CD4-positive, alpha-beta memory T cell (primary cell): Measurements from ENCODE around the gene CPE. TPM values are rescaled to one million over a fixed set of nuclear protein-coding genes. Genes with fewer than 3 reads are reported as not detected.

Source experiments
- CTCF ChIA-PET: fragments of 350-600 bp; sonication (Branson Sonifier 250); formaldehyde crosslinking; loops from one replicate; lab custom pipeline; 2021; ENCODE audit warnings: inconsistent platforms; ENCODE audit not compliant: partially characterized antibody; lab: Charles Lee
- POLR2A ChIA-PET: fragments of 350-600 bp; sonication (Branson Sonifier 250); formaldehyde crosslinking; loops from one replicate; lab custom pipeline; 2021; ENCODE audit not compliant: partially characterized antibody; lab: Charles Lee
- DNase-seq, 5 donors: peaks; one replicate each; pipeline versions ENCODE4 v3.0.0 to v3.0.0-alpha.2; 2020 to 2022; ENCODE audit warnings: mixed read lengths in 1 of 5
- H3K27ac ChIP-seq: one replicate; pipeline ENCODE4 v1.7.0; 2013; ENCODE audit warnings: low read depth, low read length
- H3K27me3 ChIP-seq: 2 replicates; pipeline ENCODE4 v1.7.0; 2013; ENCODE audit warnings: mild to moderate bottlenecking, low read length, moderate library complexity; ENCODE audit not compliant: insufficient read depth
- H3K36me3 ChIP-seq: 2 replicates; pipeline ENCODE4 v1.7.0; 2013; ENCODE audit warnings: mild to moderate bottlenecking, low read length, moderate library complexity; ENCODE audit not compliant: insufficient read depth
- H3K4me1 ChIP-seq: 2 replicates; pipeline ENCODE4 v1.7.0; 2013; ENCODE audit warnings: mild to moderate bottlenecking, low read length, moderate library complexity; ENCODE audit not compliant: insufficient read depth
- H3K4me3 ChIP-seq, 2 donors: one replicate each; pipeline ENCODE4 v1.7.0; 2013; ENCODE audit warnings: low read length in 2 of 2, mild to moderate bottlenecking in 1 of 2
- H3K9me3 ChIP-seq, 2 donors: one replicate each; pipeline ENCODE4 v1.7.0; 2013; ENCODE audit warnings: low read length in 2 of 2, control low read depth in 1 of 2; ENCODE audit not compliant: control insufficient read depth in 1 of 2
- H3K27ac Mint-ChIP-seq, 7 donors: one replicate each; pipeline ENCODE4 v1.8.0; 2020 to 2021; ENCODE audit warnings: mixed read lengths in 7 of 7, mild to moderate bottlenecking in 6 of 7, inconsistent platforms in 3 of 7, moderate library complexity in 3 of 7
- H3K27me3 Mint-ChIP-seq, 2 donors: one replicate each; pipeline ENCODE4 v1.8.0; 2020 to 2021; ENCODE audit warnings: mixed read lengths in 2 of 2
- H3K36me3 Mint-ChIP-seq, 2 donors: one replicate each; pipeline ENCODE4 v1.8.0; 2020 to 2021; ENCODE audit warnings: mixed read lengths in 2 of 2, inconsistent platforms in 1 of 2, mild to moderate bottlenecking in 1 of 2
- H3K4me1 Mint-ChIP-seq, 4 donors: one replicate each; pipeline ENCODE4 v1.8.0; 2020 to 2021; ENCODE audit warnings: mixed read lengths in 4 of 4, mild to moderate bottlenecking in 1 of 4
- H3K4me3 Mint-ChIP-seq, 8 donors: one replicate each; pipeline ENCODE4 v1.8.0; 2020 to 2021; ENCODE audit warnings: mixed read lengths in 8 of 8, mild to moderate bottlenecking in 7 of 8, moderate library complexity in 6 of 8, inconsistent platforms in 3 of 8
- H3K9me3 Mint-ChIP-seq, 8 donors: one replicate each; pipeline ENCODE4 v1.8.0; 2020 to 2021; ENCODE audit warnings: mixed read lengths in 8 of 8, mild to moderate bottlenecking in 5 of 8, inconsistent platforms in 3 of 8, moderate library complexity in 1 of 8
- intact Hi-C: fragments of 100-400 bp; cut with micrococcal nuclease; formaldehyde crosslinking; loops from one replicate; pipeline ENCODE4 v1.15.1; 2023
- polyA plus RNA-seq, 2 donors: library from polyadenylated mRNA; unstranded; fragments of 300-500 nt; fragmentation: Illumina TruSeq; gene quantifications; one replicate each; pipeline ENCODE4 v1.2.3, GENCODE V29; 2021
- total RNA-seq, 2 experiments: library from RNA; stranded (reverse); gene quantifications; one replicate each; pipeline ENCODE4 v1.2.3, GENCODE V29; 2021

Gene CPE
- total and polyA plus RNA-seq, 4 experiments from 2014 or later, result not detected

DNA sequence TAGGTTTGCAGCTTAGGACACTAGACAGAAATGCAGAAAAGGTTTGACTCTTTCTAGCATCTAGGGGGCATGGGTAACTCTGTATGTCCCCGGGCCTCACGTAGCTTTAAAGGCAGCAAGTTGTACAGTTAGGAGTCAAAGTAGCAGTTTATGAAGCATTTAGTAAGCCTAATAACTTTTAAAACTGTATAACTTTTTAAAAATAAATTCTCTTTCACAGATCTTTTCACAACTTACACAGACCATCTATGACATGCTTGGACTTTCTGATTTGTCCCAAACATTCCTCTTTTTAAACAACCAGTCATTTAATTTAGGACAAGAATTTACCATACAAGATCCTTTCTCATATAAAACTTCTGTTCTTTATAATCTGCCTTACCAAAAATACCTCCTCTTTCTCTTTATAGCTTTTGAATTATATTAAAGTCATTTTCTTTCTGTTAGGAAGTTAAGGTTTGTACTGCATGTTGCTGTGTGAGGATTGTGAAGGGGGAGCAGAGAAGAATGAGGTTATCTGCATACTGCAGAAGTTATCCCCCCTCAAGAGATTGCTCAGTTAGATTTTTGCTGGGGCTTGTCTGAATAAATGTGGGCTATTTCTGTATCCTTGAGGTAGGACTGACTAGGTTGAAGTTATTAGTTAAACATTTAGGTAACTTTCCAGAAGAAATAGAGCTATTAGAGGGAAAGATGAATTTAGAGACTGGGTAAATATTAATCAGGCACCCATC is 94.3 kb downstream of the CPE start:
- intact Hi-C loops, result no loop called here
- Histone ChIP-seq H3K9me3 (no peaks in the 10 kb centered on the region), H3K27ac (no peak overlapping the region), H3K27me3 (no peaks in the 10 kb centered on the region), H3K4me3 (no peak overlapping the region), H3K4me1 (no peaks in the 10 kb centered on the region), H3K36me3 (no peaks in the 10 kb centered on the region)
- Mint-ChIP-seq H3K36me3 (no peaks in the 10 kb centered on the region), H3K27ac (no peak overlapping the region), H3K4me1 (no peaks in the 10 kb centered on the region), H3K27me3 (peaks cover 2 to 7% of the 10 kb centered on the region in 2 donors), H3K4me3 (no peak overlapping the region), H3K9me3 (peaks cover 0 to 21% (median 11%) of the 10 kb centered on the region in 8 donors)
- CTCF ChIA-PET, result interaction anchor here (0.7 to 2.5 kb wide), 9 partner anchors 8 to 360 kb away, joined by 3 to 12 read pairs (median 3); partner anchors contain the start of gene TMEM192
- POLR2A ChIA-PET, result no interaction called here
- no peak for DNase-seq

DNA sequence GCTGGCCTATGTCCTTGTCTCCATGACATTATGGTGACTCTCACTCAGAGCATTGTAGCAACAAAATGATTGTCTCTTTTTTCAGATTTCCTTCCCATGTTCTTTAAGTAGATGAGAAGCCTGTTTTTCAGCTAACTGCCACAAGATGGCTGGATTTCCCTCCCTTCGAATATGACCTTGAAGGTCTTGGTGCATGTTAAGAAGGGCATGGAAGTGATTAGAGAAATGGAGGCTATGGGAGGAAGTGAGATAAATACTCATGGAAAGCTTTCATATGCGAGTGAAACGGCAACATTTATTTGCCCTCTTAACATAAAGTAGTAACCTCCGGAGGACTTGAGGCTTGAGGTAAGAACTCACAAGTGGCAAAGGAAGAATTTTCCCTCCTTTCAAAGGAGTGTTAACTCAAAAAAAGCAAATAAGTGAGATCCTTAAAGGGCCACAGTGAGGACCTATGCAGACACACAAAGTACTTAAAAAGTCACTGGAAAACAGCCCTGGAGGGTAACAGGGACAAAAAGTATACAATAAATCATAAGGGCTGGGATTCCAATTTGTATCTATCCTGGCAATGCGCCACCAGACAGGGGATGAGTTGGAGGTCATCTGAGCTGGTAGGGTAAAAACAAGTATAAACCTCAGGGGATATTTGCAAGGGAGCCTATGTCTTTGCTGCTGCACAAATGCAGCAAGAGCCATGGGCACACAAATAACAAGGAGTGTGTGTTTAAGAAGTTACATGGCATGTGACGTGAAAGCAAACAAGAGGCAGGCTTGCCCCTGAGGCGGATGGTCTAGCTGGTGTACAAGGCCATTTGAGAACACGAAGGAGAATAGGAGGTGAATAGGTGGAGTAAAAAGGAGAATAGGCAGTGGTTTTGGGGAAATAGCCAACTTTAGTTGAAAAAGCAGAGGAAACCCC is 96.2 kb downstream of the CPE start:
- POLR2A ChIA-PET, result no interaction called here
- no peak overlapping the region for H3K4me3 ChIP-seq
- DNase-seq, result no peak
- Mint-ChIP-seq H3K27me3 (peaks cover 2 to 7% of the 10 kb centered on the region in 2 donors), H3K4me3 (no peak overlapping the region), H3K27ac (no peak overlapping the region), H3K9me3 (peaks cover 0 to 21% (median 11%) of the 10 kb centered on the region in 8 donors), H3K36me3 (no peaks in the 10 kb centered on the region), H3K4me1 (no peaks in the 10 kb centered on the region)
- H3K27me3 ChIP-seq, result no peaks in the 10 kb centered on the region
- H3K4me1 ChIP-seq, result no peaks in the 10 kb centered on the region
- intact Hi-C loops, result no loop called here
- no peaks in the 10 kb centered on the region for H3K9me3 ChIP-seq
- H3K27ac ChIP-seq, result no peak overlapping the region
- CTCF ChIA-PET, result interaction anchor here (1.1 kb wide), 1 partner anchor 18 kb away, joined by 4 read pairs; no protein-coding TSS in a partner anchor
- H3K36me3 ChIP-seq, result no peaks in the 10 kb centered on the region

DNA sequence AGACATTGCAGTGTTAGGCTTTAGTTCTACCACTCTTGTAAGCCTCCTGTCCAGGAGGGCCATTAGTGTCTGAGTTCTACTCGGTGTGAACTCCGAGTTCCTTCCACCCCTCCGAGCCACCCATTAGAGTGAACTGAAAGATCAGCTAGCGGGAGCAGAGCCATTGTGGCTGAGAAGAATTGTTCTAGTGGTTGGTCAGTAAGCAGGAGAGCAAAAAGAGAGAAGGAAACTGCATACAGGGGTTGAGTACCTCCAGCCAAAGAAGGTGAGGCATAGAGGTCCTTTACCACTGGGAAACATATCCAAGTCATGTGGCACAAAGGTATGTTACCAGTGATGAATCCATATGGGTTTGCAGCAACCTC is 96.9 kb downstream of the CPE start:
- ChIA-PET POLR2A (no interaction called here), CTCF (interaction anchor here (1.1 kb wide), 1 partner anchor 18 kb away, joined by 4 read pairs; no protein-coding TSS in a partner anchor)
- Histone ChIP-seq H3K27ac (no peak overlapping the region), H3K27me3 (no peaks in the 10 kb centered on the region), H3K36me3 (no peaks in the 10 kb centered on the region), H3K9me3 (no peaks in the 10 kb centered on the region), H3K4me1 (no peaks in the 10 kb centered on the region), H3K4me3 (no peak overlapping the region)
- Mint-ChIP-seq H3K9me3 (peaks cover 0 to 21% (median 11%) of the 10 kb centered on the region in 8 donors), H3K36me3 (no peaks in the 10 kb centered on the region), H3K4me3 (no peak overlapping the region), H3K27ac (no peak overlapping the region), H3K4me1 (no peaks in the 10 kb centered on the region), H3K27me3 (peaks cover 2 to 5% of the 10 kb centered on the region in 2 donors)
- intact Hi-C loops, result no loop called here
- DNase-seq, result no peak

DNA sequence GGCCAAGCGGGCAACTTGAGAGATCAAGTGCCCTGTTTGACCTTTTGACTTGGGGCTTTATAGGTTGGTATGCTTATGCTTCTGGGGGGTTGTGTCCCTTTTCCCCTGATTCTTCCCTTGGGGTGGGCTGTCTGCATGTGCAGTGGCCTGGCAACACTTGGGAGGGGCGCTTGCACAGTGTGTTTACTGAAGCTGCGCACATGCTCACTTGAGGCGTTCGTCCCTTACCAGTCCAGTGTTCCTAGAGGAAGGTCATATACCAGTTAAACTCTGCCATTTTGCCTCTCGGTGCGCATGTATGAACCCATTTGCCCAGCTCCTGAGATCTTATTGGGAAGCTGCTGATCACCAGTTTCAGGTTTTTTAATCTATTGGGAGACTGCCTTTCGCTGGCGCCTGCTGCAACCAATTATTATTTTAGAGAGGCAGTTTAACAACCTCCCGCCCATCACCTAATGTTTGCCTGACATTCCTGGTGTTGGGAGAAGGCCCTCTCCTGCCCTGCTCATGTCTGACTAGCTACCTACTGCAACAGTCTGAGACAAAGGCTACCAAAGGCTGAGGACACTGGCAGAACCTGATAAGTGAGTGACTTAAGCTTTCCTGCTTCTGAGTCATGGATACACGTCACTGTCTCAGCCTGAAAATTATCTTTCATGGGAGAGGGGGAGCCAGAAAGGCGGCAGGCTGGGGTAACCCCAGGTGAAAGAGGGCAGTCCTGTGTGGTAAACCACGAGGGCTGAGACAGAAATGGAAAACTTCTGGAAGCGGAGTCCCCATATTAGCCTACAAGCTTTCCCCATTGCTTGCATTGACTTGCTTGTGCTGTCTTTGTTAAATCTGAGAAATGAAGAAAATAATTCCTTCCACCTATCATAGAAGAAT is 97.6 kb downstream of the CPE start:
- H3K9me3 Mint-ChIP-seq, result peaks cover 0 to 21% (median 11%) of the 10 kb centered on the region in 8 donors
- H3K36me3 Mint-ChIP-seq, result no peaks in the 10 kb centered on the region
- Histone ChIP-seq H3K36me3 (no peaks in the 10 kb centered on the region), H3K27ac (no peak overlapping the region), H3K4me3 (no peak overlapping the region), H3K4me1 (no peaks in the 10 kb centered on the region), H3K9me3 (no peaks in the 10 kb centered on the region), H3K27me3 (no peaks in the 10 kb centered on the region)
- peaks cover 0 to 6% of the 10 kb centered on the region in 2 donors for H3K27me3 Mint-ChIP-seq
- ChIA-PET CTCF (interaction anchor here (1.1 to 2.1 kb wide), 4 partner anchors 12 to 363 kb away, joined by 3 to 9 read pairs (median 4); partner anchors contain the start of gene TMEM192), POLR2A (no interaction called here)
- H3K4me1 Mint-ChIP-seq, result no peaks in the 10 kb centered on the region
- no peak overlapping the region for H3K4me3 Mint-ChIP-seq
- no peak overlapping the region for H3K27ac Mint-ChIP-seq
- DNase-seq, result no peak
- intact Hi-C loops, result no loop called here

DNA sequence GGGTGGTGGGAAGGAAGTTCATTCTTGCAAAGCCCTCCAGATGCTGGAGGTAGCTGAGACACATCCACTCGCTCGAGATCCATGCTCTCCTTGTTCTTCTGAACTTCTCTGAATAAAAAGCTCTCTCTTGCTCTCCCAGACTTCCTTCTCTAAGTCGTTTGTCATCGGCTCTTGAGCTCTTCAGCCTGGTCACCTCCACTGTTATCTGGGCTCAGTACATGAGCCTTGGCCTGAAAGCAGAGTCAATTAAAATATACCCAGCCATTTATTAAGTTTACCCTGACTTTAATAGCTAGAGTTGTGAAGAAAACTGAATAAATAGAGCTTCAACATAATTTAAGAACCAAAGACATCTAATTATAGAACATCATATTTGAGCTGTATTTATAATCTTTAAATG is 99.0 kb downstream of the CPE start:
- no peak for DNase-seq
- intact Hi-C loops, result no loop called here
- Histone ChIP-seq H3K4me3 (no peak overlapping the region), H3K27me3 (no peaks in the 10 kb centered on the region), H3K4me1 (no peaks in the 10 kb centered on the region), H3K36me3 (no peaks in the 10 kb centered on the region), H3K9me3 (no peaks in the 10 kb centered on the region), H3K27ac (no peak overlapping the region)
- no peak overlapping the region for H3K4me3 Mint-ChIP-seq
- no peak overlapping the region for H3K27ac Mint-ChIP-seq
- peaks cover 0 to 10% (median 5%) of the 10 kb centered on the region in 8 donors for H3K9me3 Mint-ChIP-seq
- POLR2A ChIA-PET, result no interaction called here
- CTCF ChIA-PET, result interaction anchor here (0.8 to 2.1 kb wide), 6 partner anchors 9 to 365 kb away, joined by 3 to 9 read pairs (median 4); partner anchors contain the start of gene TMEM192
- H3K36me3 Mint-ChIP-seq, result no peaks in the 10 kb centered on the region
- H3K27me3 Mint-ChIP-seq, result peaks cover 4 to 6% of the 10 kb centered on the region in 2 donors
- H3K4me1 Mint-ChIP-seq, result no peaks in the 10 kb centered on the region

DNA sequence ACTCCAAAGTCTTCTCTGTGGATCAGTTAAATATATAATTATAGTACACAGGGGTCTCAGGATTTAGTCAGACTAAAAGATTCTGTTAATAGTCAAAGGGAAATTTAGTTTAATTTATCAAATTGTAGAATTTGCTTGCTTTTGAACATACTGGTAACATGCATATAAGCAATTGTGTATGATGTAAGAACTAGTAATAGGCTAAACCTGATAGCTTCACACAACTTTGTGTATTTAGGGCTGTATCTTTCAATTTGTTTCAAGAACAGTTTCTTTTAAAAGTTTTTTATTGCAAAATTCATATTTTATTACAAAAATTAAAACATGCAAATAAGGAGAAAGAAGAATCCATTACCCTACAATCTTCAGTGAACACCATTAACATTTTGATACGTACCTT is 99.5 kb downstream of the CPE start:
- DNase-seq, result no peak
- no peak overlapping the region for H3K27ac Mint-ChIP-seq
- H3K4me3 ChIP-seq, result no peak overlapping the region
- H3K9me3 ChIP-seq, result no peaks in the 10 kb centered on the region
- no peaks in the 10 kb centered on the region for H3K36me3 ChIP-seq
- H3K4me1 Mint-ChIP-seq, result no peaks in the 10 kb centered on the region
- H3K9me3 Mint-ChIP-seq, result peaks cover 0 to 7% (median 2%) of the 10 kb centered on the region in 8 donors
- intact Hi-C loops, result no loop called here
- H3K4me3 Mint-ChIP-seq, result no peak overlapping the region
- no peaks in the 10 kb centered on the region for H3K4me1 ChIP-seq
- peaks cover 4 to 6% of the 10 kb centered on the region in 2 donors for H3K27me3 Mint-ChIP-seq
- POLR2A ChIA-PET, result no interaction called here
- H3K36me3 Mint-ChIP-seq, result no peaks in the 10 kb centered on the region
- no peaks in the 10 kb centered on the region for H3K27me3 ChIP-seq
- CTCF ChIA-PET, result interaction anchor here (0.8 to 2.1 kb wide), 5 partner anchors 10 to 347 kb away, joined by 3 to 9 read pairs (median 5); no protein-coding TSS in a partner anchor
- no peak overlapping the region for H3K27ac ChIP-seq
